AG04450 (cell line): ENCODE results near the gene RNF213. TPM values are rescaled to one million over a fixed set of nuclear protein-coding genes. Genes with fewer than 3 reads are reported as not detected.

Experiments used
- CTCF ChIA-PET: fragments of 300-600, 350-600 bp; formaldehyde crosslinking; extraction: SDS; loops from one replicate; lab custom pipeline; 2022; ENCODE audit warnings: antibody characterized with exemption, inconsistent platforms; lab: Charles Lee
- POLR2A ChIA-PET: fragments of 350-600 bp; formaldehyde crosslinking; extraction: SDS; loops from one replicate; lab custom pipeline; 2021; ENCODE audit warnings: antibody characterized with exemption, inconsistent platforms; lab: Yijun Ruan, JAX
- DNase-seq: peaks from one replicate; pipeline ENCODE4 v3.0.0-alpha.2; 2011; ENCODE audit warnings: low read depth, low spot score
- H3K27ac ChIP-seq: one replicate; pipeline ENCODE4 v1.5.1; 2012; ENCODE audit warnings: low read depth, low read length, control low read depth
- H3K27me3 ChIP-seq: one replicate; pipeline ENCODE4 v1.6.0; 2012; ENCODE audit warnings: low read length; ENCODE audit not compliant: control insufficient read depth, insufficient read depth
- H3K4me3 ChIP-seq: 2 replicates; pipeline ENCODE4 v1.5.1; 2011; ENCODE audit warnings: mild to moderate bottlenecking, low read depth, low read length, control low read depth
- H3K9me3 ChIP-seq: 2 replicates; pipeline ENCODE4 v1.5.1; 2012; ENCODE audit warnings: low read length; ENCODE audit not compliant: control insufficient read depth, insufficient read depth
- polyA plus RNA-seq: library from polyadenylated mRNA; depleted of rRNA; stranded (reverse); fragments of >200 nt; gene quantifications from 2 replicates; pipeline ENCODE4 v1.2.3, GENCODE V29; 2011
- TF ChIP-seq, protein P1 (sequence below): IDR thresholded peaks from 2 replicates; pipeline ENCODE4 v1.5.1; 2011; ENCODE audit warnings: low read depth, low read length, control low read depth, inconsistent platforms

RNF213 gene
- polyA plus RNA-seq, 1 experiment = 46.8 TPM

DNA sequence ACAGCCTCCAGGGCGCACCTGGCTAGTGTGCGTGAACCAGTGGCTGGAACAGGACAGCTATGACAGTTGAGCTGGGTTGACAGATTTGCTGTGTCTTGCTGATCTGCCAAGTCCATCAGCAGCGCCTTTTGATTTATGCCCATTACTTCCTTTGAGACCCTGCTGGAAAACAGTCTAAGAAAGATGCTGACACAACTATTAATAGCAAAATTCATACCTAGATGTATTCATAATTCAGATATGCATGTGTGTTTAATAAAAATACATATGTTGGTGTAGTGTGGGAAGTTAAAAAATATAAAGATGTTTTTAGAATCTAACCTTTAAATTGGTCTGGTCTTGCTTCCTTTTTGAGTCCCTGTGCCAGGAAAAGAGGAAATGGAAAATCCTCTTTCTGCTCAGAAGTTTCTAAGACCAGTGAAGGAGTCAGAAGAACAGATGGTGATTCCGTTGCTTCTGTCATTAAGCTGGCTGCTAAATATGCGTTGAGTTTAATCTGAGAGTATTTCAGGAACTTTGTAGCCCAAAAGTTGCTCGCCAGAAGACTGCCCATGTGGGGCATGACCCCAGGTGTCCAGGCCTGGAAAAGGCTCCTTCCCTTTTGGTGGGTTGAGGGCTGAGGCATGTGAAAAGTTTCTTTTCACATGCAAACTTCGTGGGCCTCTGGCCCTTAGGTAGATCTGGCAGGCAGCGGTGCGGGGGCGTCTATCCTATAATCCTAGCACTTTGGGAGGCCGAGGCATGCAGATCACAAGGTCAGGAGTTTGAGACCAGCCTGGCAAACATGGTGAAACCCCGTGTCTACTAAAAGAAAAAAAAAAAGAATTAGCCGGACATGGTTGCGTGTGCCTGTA is 114.3 kb downstream of the RNF213 start:
- Histone ChIP-seq H3K4me3 (no peak overlapping the region), H3K27me3 (no peaks in the 10 kb centered on the region), H3K27ac (no peak overlapping the region), H3K9me3 (no peaks in the 10 kb centered on the region; the same call in 1 of the 2 replicates)
- TF ChIP-seq, protein P1, sequence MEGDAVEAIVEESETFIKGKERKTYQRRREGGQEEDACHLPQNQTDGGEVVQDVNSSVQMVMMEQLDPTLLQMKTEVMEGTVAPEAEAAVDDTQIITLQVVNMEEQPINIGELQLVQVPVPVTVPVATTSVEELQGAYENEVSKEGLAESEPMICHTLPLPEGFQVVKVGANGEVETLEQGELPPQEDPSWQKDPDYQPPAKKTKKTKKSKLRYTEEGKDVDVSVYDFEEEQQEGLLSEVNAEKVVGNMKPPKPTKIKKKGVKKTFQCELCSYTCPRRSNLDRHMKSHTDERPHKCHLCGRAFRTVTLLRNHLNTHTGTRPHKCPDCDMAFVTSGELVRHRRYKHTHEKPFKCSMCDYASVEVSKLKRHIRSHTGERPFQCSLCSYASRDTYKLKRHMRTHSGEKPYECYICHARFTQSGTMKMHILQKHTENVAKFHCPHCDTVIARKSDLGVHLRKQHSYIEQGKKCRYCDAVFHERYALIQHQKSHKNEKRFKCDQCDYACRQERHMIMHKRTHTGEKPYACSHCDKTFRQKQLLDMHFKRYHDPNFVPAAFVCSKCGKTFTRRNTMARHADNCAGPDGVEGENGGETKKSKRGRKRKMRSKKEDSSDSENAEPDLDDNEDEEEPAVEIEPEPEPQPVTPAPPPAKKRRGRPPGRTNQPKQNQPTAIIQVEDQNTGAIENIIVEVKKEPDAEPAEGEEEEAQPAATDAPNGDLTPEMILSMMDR = no peak
- ChIA-PET CTCF (no interaction called here), POLR2A (no interaction called here)
- no peak for DNase-seq

DNA sequence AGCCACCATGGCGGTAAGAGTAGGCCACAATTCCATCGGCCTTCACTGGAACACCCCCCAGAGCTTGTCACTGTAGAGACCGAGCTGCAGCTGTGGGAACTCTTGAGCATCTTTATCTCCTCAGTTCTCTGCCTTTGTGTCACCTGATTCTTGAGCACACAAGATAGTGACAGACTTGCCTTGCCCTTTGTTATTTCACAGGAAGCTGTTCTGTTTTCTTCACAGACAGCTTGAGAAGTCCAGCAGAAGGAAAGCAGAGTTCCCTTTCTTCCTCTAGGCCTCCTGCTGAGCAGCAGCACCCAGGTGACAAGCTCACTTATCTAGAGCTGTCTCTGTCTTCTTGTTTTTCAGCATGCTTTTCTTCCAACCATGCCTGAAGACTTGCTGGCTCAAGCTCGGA is 115.9 kb downstream of the RNF213 start:
- DNase-seq = no peak
- Histone ChIP-seq H3K9me3 (no peaks in the 10 kb centered on the region; the same call in 1 of the 2 replicates), H3K4me3 (no peak overlapping the region), H3K27ac (no peak overlapping the region), H3K27me3 (no peaks in the 10 kb centered on the region)
- ChIA-PET POLR2A (no interaction called here), CTCF (interaction anchor here (0.7 kb wide), 1 partner anchor 51 kb away, joined by 4 read pairs; no protein-coding TSS in a partner anchor)
- TF ChIP-seq, protein P1 = no peak

DNA sequence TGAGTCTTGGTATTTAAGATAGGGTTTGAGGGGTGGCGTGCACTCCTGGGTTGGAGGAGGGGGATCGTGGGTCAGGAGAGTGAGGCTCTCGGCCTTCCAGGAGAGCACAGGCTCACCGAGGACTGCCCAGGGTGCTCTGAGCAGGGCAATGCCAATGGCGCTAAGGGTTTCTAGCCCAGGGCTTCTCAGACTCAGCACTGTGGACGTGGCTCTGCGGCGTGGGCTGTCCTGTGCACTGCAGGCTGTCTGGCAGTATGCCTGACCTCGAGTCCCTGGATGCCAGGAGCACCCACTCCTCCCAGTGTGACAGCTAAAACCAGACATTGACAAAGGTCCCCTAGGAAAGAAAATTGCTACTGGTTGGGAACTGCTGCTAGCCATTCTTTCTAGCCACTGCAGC is 117.1 kb downstream of the RNF213 start:
- H3K27me3 ChIP-seq = no peaks in the 10 kb centered on the region
- ChIA-PET CTCF (no interaction called here), POLR2A (no interaction called here)
- no peaks in the 10 kb centered on the region; the same call in 1 of the 2 replicates for H3K9me3 ChIP-seq
- DNase-seq = no peak
- TF ChIP-seq, protein P1 = no peak
- no peak overlapping the region for H3K27ac ChIP-seq
- no peak overlapping the region for H3K4me3 ChIP-seq

DNA sequence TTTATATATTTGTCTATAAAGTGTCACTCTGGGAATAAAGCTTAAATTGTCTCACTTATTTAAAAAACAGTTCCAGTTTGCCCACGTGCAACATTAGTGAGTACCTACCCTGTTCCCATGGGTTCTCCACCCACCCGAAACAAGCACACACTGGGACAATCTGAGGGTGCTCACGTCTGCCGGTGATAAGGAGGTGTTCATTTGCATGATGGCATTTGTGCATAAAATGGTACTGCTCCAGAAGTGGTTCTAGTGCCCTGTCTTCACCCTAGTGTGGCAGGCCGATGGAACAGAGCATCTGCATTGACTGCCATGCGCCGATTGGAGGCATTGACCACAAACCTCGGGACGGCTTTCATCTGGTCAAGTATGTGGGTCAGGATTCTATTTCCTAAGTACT is 118.7 kb downstream of the RNF213 start:
- TF ChIP-seq, protein P1 = no peak
- Histone ChIP-seq H3K27me3 (no peaks in the 10 kb centered on the region), H3K9me3 (no peaks in the 10 kb centered on the region; the same call in 1 of the 2 replicates), H3K4me3 (no peak overlapping the region), H3K27ac (no peak overlapping the region)
- CTCF ChIA-PET = no interaction called here
- POLR2A ChIA-PET = no interaction called here
- no peak for DNase-seq

DNA sequence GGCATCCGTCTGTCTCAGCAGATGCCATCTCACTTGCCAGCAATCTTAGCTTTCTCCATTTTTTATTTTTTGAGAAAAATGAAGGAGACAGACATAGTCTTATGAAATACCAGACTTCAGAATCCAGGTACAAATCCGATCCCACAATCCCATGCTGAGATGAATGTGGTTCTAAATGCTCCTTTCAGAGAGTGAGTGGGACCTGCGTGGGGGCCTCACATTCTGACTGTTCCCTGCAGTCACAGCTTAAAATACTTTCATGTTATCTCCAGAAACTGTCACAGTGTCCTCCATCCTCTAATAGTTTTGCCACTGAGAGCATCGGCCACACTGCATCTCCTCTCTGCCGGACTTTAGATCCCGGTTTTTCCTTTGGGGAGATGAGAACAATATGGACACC is 119.4 kb downstream of the RNF213 start:
- H3K27ac ChIP-seq = no peak overlapping the region
- ChIA-PET CTCF (no interaction called here), POLR2A (no interaction called here)
- no peaks in the 10 kb centered on the region; the same call in 1 of the 2 replicates for H3K9me3 ChIP-seq
- TF ChIP-seq, protein P1 = no peak
- no peaks in the 10 kb centered on the region for H3K27me3 ChIP-seq
- H3K4me3 ChIP-seq = no peak overlapping the region
- no peak for DNase-seq
